ENCODE results near the gene NKX1-1.

DNA sequence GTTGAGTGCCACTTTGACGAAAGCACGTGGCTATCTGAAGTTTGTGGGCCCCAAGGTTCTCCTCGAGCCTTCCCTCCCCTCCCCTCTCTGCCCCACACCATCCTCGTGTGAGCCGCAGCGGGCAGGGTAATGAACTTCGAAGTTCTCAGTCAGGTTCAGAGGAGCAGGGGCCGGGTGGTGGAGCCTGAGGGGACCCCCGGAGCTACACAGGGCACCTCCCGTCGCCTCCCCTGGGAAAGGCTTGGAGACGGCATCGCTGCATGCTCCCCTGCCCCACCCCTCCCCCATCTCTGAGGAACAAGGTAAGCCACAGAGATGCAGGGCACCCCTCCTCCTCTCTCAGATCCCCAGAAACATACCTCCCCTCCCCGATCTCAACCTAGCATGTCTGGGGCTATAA is 2.8 kb upstream of the NKX1-1 start:
- TF ChIP-seq, protein P1, sequence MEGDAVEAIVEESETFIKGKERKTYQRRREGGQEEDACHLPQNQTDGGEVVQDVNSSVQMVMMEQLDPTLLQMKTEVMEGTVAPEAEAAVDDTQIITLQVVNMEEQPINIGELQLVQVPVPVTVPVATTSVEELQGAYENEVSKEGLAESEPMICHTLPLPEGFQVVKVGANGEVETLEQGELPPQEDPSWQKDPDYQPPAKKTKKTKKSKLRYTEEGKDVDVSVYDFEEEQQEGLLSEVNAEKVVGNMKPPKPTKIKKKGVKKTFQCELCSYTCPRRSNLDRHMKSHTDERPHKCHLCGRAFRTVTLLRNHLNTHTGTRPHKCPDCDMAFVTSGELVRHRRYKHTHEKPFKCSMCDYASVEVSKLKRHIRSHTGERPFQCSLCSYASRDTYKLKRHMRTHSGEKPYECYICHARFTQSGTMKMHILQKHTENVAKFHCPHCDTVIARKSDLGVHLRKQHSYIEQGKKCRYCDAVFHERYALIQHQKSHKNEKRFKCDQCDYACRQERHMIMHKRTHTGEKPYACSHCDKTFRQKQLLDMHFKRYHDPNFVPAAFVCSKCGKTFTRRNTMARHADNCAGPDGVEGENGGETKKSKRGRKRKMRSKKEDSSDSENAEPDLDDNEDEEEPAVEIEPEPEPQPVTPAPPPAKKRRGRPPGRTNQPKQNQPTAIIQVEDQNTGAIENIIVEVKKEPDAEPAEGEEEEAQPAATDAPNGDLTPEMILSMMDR (IDR thresholded peaks at IDR 0.05): no peak
- TF ChIP-seq EP300 (IDR thresholded peaks at IDR 0.05): no peak
- no peak for TF ChIP-seq POLR2AphosphoS5 (IDR thresholded peaks at IDR 0.05)
- TF ChIP-seq POLR2A (IDR thresholded peaks at IDR 0.05): no peak
